HG02642 (cell line): ENCODE data around the gene PYY.
"Not testable (repeated sequence)": the region's sequence is repeated elsewhere in the genome, so short reads cannot be mapped to it uniquely, and the experiment has no call there.

Experiments
- ATAC-seq: cut with Tn5 transposase; IDR thresholded peaks from one replicate; pipeline ENCODE4 v1.9.1; 2021; ENCODE audit warnings: mild to moderate bottlenecking; ENCODE audit not compliant: unreplicated experiment, poor library complexity

The PYY gene

GRCh38 chr17:43950554-43950953 lies 3.2 kb downstream of the PYY start:
- ATAC-seq: no peak

DNA sequence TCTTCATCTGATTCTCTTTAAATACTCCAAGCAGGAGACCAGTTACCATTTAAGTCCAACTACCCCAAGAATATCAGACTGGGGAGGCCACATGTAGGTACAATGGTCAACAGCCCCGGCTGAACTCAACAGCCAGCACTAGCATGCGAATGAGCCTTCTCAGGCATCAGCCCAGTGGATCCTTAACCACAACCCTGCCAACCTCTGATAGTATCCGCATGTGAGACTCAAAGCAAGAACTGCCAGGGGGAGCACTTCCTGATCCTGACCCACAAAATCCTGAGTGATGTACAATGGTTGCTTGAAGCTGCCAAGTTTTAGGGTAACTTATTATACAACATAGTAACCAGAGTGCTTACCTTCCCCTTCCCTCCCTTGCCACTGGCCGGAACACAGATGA lies 4.0 kb downstream of the PYY start:
- no peak for ATAC-seq

DNA sequence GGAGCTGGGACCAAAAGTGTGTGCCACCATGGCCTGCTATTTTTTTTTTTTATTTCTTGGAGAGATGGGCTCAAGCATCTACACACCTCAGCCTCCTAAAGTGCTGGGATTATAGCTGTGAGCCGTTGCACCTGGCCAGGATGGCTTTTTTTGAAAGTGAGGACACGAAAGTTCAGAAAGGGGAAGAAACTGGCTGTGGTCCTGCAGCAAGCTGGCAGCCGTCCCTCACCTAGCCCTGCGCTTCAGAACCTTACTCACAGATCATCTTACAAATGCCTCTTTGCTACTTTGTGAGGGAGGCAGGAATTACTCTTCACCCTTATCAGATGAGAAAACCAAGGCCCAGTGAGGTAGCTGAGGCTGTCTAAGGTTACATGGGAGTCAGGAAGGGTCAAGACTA lies 7.0 kb downstream of the PYY start:
- no peak for ATAC-seq

DNA sequence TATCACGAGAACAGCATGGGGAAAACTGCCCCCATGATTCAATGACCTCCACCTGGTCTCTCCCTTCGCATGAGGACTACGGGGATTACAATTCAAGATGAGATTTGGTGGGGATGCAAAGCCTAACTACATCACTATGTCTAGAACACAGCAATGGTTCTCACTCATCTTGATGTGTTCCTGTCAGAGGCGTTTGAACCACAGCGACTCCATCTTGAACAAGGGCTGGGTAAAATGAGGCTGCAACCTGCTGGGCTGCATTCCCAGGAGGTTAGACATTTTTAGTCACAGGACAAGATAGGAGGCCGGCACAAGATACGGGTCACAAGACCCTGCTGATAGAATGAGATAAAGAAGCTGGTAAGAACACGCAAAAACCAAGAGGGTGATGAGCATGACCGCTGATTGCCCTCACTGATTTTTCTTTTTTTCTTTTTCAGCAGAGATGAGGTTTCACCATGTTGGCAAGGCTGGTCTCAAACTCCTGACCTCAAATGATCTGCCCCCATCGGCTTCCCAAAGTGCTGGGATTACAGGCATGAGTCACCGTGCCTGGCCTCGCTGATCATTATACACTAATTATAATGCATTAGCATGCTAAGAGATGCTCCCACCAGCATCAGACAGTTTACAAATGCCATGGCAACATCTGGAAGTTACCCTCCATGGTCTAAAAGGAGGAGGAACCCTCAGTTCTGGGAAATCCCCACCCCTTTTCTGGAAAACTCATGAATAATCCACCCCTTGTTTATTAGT lies 8.5 kb downstream of the PYY start:
- ATAC-seq: no peak

DNA sequence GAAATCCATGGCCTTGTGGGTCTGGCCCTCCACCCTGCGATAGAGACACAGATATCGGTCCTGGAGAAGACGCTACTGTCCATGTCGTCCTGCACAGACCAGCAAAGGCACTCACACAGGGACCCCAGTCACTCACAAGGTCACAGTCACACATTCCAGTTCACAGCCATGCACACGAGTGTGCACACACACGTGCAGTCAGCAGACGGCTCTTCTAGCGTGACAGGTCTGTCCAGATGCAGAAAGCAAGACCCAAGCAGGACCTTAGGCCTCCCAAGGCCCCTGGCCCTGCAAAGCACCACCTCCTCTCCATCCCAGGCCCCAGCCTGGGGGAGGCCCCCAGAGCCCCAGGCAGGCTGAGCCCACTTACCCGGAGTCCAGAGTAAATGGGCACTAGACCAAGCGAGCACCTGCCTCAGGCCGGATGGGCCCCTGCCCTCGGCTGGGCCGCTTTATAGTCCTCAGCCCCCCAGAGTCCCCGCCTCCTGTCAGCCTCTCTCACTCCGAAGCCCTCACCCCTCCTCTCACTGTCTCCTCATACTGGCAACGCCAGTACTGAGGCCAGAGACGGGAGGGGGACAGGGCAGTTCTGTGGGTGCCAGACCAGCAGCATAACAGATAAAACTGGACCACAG lies 11.6 kb downstream of the PYY start, which contains the start of gene PPY:
Gene PPY, minus strand, starts transcription at position 426 of the 635 bp plus-strand sequence. CDS start 822 bp downstream, outside the sequence.
- no peak for ATAC-seq

- ATAC-seq: no peak
These were observed 13.1 kb downstream of the PYY start for GRCh38 chr17:43940630-43941029.

- ATAC-seq: no peak
These were observed 13.9 kb downstream of the PYY start for GRCh38 chr17:43939886-43940285.

GRCh38 chr17:43939452-43939851 lies 14.3 kb downstream of the PYY start:
- not testable (repeated sequence) for ATAC-seq

GRCh38 chr17:43938838-43939182 lies 14.9 kb downstream of the PYY start:
- ATAC-seq: no peak

DNA sequence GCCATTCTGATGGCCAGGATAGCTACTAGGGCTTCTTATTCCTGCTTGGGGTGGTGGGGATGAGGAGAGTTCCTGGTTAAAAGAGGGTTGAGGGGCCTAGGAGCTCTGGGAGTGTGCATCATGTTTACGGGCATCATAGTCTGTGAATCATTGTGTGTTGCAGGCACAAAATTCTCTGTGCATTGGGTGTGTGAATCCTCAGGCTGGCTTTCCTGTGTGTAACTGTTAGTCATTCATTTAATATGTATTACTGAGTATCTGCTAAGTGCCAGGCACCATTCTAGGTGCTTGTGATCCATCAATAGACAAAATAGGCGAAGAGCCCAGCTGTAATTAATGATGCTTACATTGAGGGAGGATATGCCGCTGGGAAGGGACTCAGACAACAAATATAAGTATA lies 17.3 kb downstream of the PYY start:
- no peak for ATAC-seq

DNA sequence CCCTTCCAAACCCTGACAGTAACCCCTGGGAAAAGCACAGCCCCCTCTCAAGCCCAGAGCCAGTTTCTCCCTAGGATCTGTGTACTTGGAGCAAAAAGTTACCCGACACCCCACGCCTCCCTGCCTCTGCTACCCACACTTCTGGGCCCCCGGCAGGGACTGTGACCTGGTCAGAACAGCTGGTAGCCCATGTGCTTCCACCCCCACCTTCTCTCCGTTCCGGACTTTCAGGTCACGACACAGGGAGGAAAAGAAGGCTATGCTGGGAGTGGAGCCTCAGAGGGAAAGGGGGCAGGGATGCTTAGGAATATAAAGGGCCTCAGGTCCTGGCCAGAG lies 17.8 kb downstream of the PYY start:
- ATAC-seq: no peak

DNA sequence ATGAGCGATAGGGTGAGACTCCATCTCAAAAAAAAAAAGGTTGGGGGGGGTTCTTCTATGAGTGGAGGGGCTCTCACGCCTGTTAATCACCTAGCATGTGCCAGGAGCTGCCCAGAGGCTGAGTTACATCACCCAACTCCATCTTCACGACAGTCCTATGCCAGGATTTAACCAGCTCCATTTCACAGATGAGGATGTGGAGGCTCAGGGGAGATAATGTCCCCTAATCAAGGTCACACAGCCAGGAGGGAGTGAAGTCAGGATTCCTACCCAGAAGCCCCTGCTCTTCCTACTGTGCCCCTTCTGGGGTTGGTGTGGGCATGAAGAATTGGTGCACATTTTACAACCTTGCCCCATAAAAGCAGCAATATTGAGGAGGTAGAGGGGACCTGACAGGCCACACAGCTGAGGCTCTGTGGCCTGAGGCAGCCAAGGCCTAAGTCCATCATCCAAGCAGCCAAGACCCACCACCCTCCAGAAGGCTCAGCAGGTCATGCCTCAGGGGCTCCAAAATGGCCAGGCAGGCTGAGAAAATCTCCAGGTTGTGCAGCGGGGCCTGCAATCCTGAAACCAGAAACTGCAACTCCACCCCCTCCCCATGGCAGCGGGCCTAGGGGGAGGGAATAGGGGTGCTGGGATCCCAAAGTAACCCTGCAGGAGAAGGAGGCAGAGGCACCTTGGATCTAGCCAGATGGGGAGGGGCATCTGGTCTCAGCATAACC lies 18.4 kb downstream of the PYY start:
- no peak for ATAC-seq

GRCh38 chr17:43932923-43933322 lies 20.8 kb downstream of the PYY start:
- ATAC-seq: no peak

- ATAC-seq: no peak
These were observed 21.4 kb downstream of the PYY start for GRCh38 chr17:43932357-43932756.

DNA sequence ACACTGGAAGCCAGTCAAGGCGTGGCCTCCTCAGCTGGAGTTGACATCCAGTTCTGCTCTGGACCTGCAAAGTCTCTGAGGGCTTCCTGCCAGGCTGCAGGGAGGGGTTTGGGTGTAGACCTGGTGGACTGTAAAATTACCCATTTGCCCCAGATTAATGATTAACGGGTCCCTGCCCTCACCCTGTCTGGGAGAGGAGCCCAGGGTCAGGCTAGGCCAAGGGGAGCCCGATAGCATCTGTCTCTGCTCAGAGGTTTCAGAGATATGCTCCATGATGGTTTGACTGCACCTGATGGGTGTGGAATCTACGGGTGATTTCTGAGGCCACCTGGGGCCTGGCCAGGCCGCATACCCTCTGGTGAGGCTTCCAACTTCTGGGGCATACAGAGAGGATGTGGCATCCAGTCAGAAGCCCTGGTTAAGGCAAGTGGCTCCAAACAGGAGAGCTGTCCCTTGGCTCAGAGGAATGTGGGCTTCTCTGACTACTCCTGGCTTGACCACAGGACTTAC lies 22.6 kb downstream of the PYY start:
- no peak for ATAC-seq

DNA sequence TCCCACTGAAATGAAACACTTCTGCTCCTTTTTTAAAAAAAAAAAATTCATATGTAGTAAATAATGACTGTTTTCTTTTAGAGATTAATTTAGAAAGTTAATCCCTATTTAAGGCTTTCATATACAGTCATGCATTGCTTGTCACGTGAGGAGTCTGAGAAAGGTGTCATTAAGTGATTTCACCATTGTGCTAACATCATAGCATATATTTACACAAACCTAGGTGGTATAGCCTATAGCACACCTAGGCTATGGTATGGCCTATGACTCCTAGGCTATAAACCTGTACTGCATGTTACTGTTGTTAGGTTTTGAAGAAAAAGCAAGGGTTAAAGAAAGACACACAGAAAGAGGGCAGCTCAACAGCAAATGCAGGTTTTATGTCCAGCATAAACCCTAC lies 25.1 kb downstream of the PYY start:
- no peak for ATAC-seq

- not testable (repeated sequence) for ATAC-seq
These were observed 25.8 kb downstream of the PYY start for GRCh38 chr17:43927929-43928328.

GRCh38 chr17:43927060-43927864 lies 26.5 kb downstream of the PYY start:
- ATAC-seq: no peak

GRCh38 chr17:43924558-43924957 lies 29.2 kb downstream of the PYY start:
- ATAC-seq: no peak

GRCh38 chr17:43920500-43921095 lies 33.1 kb downstream of the PYY start:
- no peak for ATAC-seq
